HepG2 (cell line): ENCODE results near the gene SPTBN2. TPM values are rescaled to one million over a fixed set of nuclear protein-coding genes. Genes with fewer than 3 reads are reported as not detected.
A peak's percentile ranks its signal among the peaks of the same experiment; 100 is the strongest.

ENCODE experiments used
- BORCS8-MEF2B ChIP-seq: sonication (generic); formaldehyde crosslinking; IDR thresholded peaks from 2 replicates; pipeline ENCODE4 v1.8.0; 2022; ENCODE audit warnings: mild to moderate bottlenecking, missing genetic modification reagents
- CHD4 ChIP-seq: fragments of 200-600 bp; sonication (generic); IDR thresholded peaks from 2 replicates; pipeline ENCODE4 v1.7.0; 2017; ENCODE audit warnings: mild to moderate bottlenecking, low read length, borderline replicate concordance
- MXD4 ChIP-seq: IDR thresholded peaks from 2 replicates; pipeline ENCODE4 v1.6.1; 2016; ENCODE audit warnings: mild to moderate bottlenecking, missing biosample characterization, missing genetic modification reagents
- MXI1 ChIP-seq: IDR thresholded peaks from 3 replicates; pipeline ENCODE4 v1.6.1; 2012; ENCODE audit warnings: low read depth, low read length, inconsistent platforms, borderline replicate concordance
- RAD51 ChIP-seq: fragments of 450-650 bp; IDR thresholded peaks from 2 replicates; pipeline ENCODE4 v1.6.1; 2016; ENCODE audit warnings: borderline replicate concordance
- TBX2 ChIP-seq: sonication (generic); formaldehyde crosslinking; IDR thresholded peaks from 2 replicates; pipeline ENCODE4 v1.5.0; 2020; ENCODE audit warnings: missing genetic modification reagents, mild to moderate bottlenecking, borderline replicate concordance
- ZBTB1 ChIP-seq: sonication (generic); formaldehyde crosslinking; IDR thresholded peaks from 2 replicates; pipeline ENCODE4 v1.4.0; 2020; ENCODE audit warnings: missing genetic modification reagents, borderline replicate concordance
- ZFP36L1 ChIP-seq: sonication (generic); formaldehyde crosslinking; IDR thresholded peaks from 2 replicates; pipeline ENCODE4 v1.8.0; 2022; ENCODE audit warnings: mild to moderate bottlenecking, missing genetic modification reagents, moderate library complexity
- ZNF331 ChIP-seq: sonication (generic); formaldehyde crosslinking; IDR thresholded peaks from 2 replicates; pipeline ENCODE4 v1.4.0; 2020; ENCODE audit warnings: missing genetic modification reagents
- ZNF484 ChIP-seq: sonication (generic); formaldehyde crosslinking; IDR thresholded peaks from 2 replicates; pipeline ENCODE4 v1.5.1; 2020; ENCODE audit warnings: mild to moderate bottlenecking, low read depth, missing genetic modification reagents, borderline replicate concordance
- ZNF605 ChIP-seq: sonication (generic); formaldehyde crosslinking; IDR thresholded peaks from 2 replicates; pipeline ENCODE4 v1.8.0; 2022; ENCODE audit warnings: mild to moderate bottlenecking, missing genetic modification reagents
- ZNF644 ChIP-seq: IDR thresholded peaks from 2 replicates; pipeline ENCODE4 v1.6.1; 2016; ENCODE audit warnings: low read depth
- polyA plus RNA-seq, 8 experiments: library from polyadenylated mRNA; depleted of rRNA in 3 of 8; stranded (reverse) in 7 of 8; unstranded in 1 of 8; fragments of >200 nt; fragmentation: Illumina TruSeq in 4 of 8; extraction: Trizol in 4 of 8; gene quantifications; 2 replicates each; pipeline versions ENCODE4 v1.2.1 to v1.2.3, GENCODE V29; 2011 to 2016; ENCODE audit warnings: low read depth in 4 of 8, missing spikeins in 1 of 8, mixed read lengths in 1 of 8; ENCODE audit not compliant: insufficient read depth in 1 of 8
- total RNA-seq, 5 experiments: library from RNA; depleted of rRNA; stranded (reverse); fragments of >200 nt; fragmentation: Illumina TruSeq; extraction: Trizol; gene quantifications; 2 replicates each; pipeline ENCODE4 v1.2.3, GENCODE V29; 2016; ENCODE audit warnings: low read depth in 1 of 5
- TF ChIP-seq, protein P1 (sequence below), 2 experiments: fragments of 450-650 bp in 1 of 2; sonication (generic) in 1 of 2; formaldehyde crosslinking in 1 of 2; IDR thresholded peaks; 2 replicates each; pipeline versions ENCODE4 v1.6.1 to v1.8.0; 2016 to 2022; ENCODE audit warnings: antibody characterized with exemption in 1 of 2, mild to moderate bottlenecking in 1 of 2, missing genetic modification reagents in 1 of 2
- TF ChIP-seq, protein P2 (sequence below), 2 experiments: sonication (generic) in 1 of 2; formaldehyde crosslinking in 1 of 2; IDR thresholded peaks; 2 replicates each; pipeline versions ENCODE4 v1.4.0 to v1.6.1; 2018 to 2020; ENCODE audit warnings: missing genetic modification reagents in 2 of 2, borderline replicate concordance in 1 of 2, low read depth in 1 of 2, mild to moderate bottlenecking in 1 of 2, missing biosample characterization in 1 of 2
- TF ChIP-seq, protein P3 (sequence below): IDR thresholded peaks from 2 replicates; pipeline ENCODE4 v1.6.1; 2012; ENCODE audit warnings: low read depth, low read length, improper control_type of control experiment

SPTBN2 gene
- total and polyA plus RNA-seq, 2 of the 13 experiments (the other 11 are each of a cell fraction or from before 2014, with no cell fraction given) = 0.65 to 4.0 TPM

DNA sequence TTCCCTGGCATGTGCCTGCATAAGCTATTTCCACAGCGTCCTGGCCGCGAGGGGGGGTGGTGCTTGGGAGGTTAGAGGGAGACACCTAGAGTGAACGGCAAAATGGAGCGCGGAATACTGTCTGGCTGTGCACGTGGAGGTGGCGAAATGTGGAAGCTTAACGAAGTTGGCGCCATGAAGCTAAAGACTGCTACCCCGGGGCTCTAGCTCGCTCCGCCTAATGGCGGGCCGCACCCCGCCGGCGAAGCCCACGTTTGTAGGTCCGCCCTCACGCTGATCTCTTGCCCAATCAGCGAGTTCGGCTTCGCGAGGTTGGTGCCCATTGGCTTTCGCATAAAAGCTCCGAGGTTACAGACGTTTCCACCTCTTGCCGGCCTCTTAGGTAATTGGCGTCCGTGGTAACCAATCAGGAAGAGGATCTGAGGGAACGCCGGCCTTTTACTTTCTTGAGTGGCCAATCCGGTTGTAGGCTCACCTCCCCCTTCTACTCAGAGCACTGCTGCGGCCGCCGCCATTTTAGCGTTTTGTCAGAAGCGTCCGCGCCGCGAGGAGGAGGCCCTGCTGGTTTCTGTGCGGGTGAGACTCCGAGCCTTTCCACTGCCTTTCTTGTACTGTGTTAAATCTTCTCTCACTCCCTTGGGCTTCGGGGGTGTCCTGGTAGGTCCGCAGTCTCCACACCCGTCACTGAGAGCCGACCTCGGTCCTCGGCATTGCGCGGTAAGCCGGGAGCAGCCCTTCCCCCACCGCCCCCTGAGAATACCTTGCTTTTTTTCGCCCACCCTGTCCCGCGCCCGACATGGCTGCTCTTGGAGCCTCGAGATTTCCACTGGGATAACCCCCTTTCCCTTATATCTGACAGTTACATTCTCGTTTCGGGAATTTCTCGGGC is 90.6 kb downstream of the SPTBN2 start, which contains the start of gene RBM4 (continued):
- no peak for TF ChIP-seq ZNF331 (CRISPR knock-in tag)
- no peak; the same call in none of the 2 replicates for TF ChIP-seq BORCS8-MEF2B (CRISPR knock-in tag)
- peak; percentile 80; the same call in 1 of the 3 replicates for TF ChIP-seq MXI1
- TF ChIP-seq RAD51 = no peak
- peak; percentile 50; the same call in 1 of the 2 replicates for TF ChIP-seq TBX2 (CRISPR knock-in tag)
- no peak; the same call in 1 of the 2 replicates for TF ChIP-seq ZFP36L1
- TF ChIP-seq CHD4 = no peak
- TF ChIP-seq, protein P1, sequence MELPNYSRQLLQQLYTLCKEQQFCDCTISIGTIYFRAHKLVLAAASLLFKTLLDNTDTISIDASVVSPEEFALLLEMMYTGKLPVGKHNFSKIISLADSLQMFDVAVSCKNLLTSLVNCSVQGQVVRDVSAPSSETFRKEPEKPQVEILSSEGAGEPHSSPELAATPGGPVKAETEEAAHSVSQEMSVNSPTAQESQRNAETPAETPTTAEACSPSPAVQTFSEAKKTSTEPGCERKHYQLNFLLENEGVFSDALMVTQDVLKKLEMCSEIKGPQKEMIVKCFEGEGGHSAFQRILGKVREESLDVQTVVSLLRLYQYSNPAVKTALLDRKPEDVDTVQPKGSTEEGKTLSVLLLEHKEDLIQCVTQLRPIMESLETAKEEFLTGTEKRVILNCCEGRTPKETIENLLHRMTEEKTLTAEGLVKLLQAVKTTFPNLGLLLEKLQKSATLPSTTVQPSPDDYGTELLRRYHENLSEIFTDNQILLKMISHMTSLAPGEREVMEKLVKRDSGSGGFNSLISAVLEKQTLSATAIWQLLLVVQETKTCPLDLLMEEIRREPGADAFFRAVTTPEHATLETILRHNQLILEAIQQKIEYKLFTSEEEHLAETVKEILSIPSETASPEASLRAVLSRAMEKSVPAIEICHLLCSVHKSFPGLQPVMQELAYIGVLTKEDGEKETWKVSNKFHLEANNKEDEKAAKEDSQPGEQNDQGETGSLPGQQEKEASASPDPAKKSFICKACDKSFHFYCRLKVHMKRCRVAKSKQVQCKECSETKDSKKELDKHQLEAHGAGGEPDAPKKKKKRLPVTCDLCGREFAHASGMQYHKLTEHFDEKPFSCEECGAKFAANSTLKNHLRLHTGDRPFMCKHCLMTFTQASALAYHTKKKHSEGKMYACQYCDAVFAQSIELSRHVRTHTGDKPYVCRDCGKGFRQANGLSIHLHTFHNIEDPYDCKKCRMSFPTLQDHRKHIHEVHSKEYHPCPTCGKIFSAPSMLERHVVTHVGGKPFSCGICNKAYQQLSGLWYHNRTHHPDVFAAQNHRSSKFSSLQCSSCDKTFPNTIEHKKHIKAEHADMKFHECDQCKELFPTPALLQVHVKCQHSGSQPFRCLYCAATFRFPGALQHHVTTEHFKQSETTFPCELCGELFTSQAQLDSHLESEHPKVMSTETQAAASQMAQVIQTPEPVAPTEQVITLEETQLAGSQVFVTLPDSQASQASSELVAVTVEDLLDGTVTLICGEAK (IDR thresholded peaks at IDR 0.05) = no peak
- TF ChIP-seq, protein P1 (CRISPR knock-in tag; IDR thresholded peaks at IDR 0.05) = no peak; the same call in 1 of the 2 replicates
- TF ChIP-seq, protein P2, sequence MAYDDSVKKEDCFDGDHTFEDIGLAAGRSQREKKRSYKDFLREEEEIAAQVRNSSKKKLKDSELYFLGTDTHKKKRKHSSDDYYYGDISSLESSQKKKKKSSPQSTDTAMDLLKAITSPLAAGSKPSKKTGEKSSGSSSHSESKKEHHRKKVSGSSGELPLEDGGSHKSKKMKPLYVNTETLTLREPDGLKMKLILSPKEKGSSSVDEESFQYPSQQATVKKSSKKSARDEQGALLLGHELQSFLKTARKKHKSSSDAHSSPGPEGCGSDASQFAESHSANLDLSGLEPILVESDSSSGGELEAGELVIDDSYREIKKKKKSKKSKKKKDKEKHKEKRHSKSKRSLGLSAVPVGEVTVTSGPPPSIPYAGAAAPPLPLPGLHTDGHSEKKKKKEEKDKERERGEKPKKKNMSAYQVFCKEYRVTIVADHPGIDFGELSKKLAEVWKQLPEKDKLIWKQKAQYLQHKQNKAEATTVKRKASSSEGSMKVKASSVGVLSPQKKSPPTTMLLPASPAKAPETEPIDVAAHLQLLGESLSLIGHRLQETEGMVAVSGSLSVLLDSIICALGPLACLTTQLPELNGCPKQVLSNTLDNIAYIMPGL (CRISPR knock-in tag; IDR thresholded peaks at IDR 0.05; ENCODE audit: borderline replicate concordance in 1 of 2, low read depth in 1 of 2) = peak; percentile 33 to 40; a peak in 1 of 4 replicates
- TF ChIP-seq ZBTB1 (CRISPR knock-in tag) = no peak
- TF ChIP-seq ZNF484 = no peak
- TF ChIP-seq, protein P3, sequence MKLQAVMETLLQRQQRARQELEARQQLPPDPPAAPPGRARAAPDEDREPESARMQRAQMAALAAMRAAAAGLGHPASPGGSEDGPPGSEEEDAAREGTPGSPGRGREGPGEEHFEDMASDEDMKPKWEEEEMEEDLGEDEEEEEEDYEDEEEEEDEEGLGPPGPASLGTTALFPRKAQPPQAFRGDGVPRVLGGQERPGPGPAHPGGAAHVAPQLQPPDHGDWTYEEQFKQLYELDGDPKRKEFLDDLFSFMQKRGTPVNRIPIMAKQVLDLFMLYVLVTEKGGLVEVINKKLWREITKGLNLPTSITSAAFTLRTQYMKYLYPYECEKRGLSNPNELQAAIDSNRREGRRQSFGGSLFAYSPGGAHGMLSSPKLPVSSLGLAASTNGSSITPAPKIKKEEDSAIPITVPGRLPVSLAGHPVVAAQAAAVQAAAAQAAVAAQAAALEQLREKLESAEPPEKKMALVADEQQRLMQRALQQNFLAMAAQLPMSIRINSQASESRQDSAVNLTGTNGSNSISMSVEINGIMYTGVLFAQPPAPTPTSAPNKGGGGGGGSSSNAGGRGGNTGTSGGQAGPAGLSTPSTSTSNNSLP = no peak
- peak; percentile 63 for TF ChIP-seq MXD4 (CRISPR knock-in tag)
- no peak; the same call in 1 of the 2 replicates for TF ChIP-seq ZNF605 (CRISPR knock-in tag)
- TF ChIP-seq ZNF644 (CRISPR knock-in tag) = no peak
